ENCODE results near the gene EXOC3.
"Not testable (repeated sequence)": the region's sequence is repeated elsewhere in the genome, so short reads cannot be mapped to it uniquely, and the experiment has no call there.

The EXOC3 gene

GRCh38 chr5:502325-503079 lies 59.5 kb downstream of the EXOC3 start:
- no peak for DNase-seq (ENCODE audit: low spot score)

- no peak for DNase-seq (ENCODE audit: low spot score)
Measured at GRCh38 chr5:504326-505154, 61.6 kb downstream of the EXOC3 start.

- DNase-seq (ENCODE audit: low spot score), result no peak
Measured at GRCh38 chr5:505951-506525, 63.1 kb downstream of the EXOC3 start.

- not testable (repeated sequence) for DNase-seq (ENCODE audit: low spot score)
Measured at GRCh38 chr5:507986-508575, 65.1 kb downstream of the EXOC3 start.

GRCh38 chr5:509611-510185 lies 66.7 kb downstream of the EXOC3 start:
- no peak for DNase-seq (ENCODE audit: low spot score)

- DNase-seq (ENCODE audit: low spot score), result no peak
Measured at GRCh38 chr5:510521-510920, 67.5 kb downstream of the EXOC3 start.

GRCh38 chr5:511476-511875 lies 68.5 kb downstream of the EXOC3 start:
- DNase-seq (ENCODE audit: low spot score), result no peak

GRCh38 chr5:513216-514100 lies 70.5 kb downstream of the EXOC3 start:
- DNase-seq (ENCODE audit: low spot score), result no peak

GRCh38 chr5:514101-514485 lies 71.1 kb downstream of the EXOC3 start:
- DNase-seq (ENCODE audit: low spot score), result no peak

GRCh38 chr5:514673-515072 lies 71.7 kb downstream of the EXOC3 start:
- no peak for DNase-seq (ENCODE audit: low spot score)

- no peak for DNase-seq (ENCODE audit: low spot score)
Measured at GRCh38 chr5:515273-515836, 72.4 kb downstream of the EXOC3 start.

GRCh38 chr5:516338-516925 lies 73.5 kb downstream of the EXOC3 start:
- DNase-seq (ENCODE audit: low spot score), result no peak

All from CD4-positive, alpha-beta T cell treated with Interleukin-6 at 100 ng/mL for 8 hours (primary cell).